Thoracic aorta (tissue), 2 donors: ENCODE data around the gene GPHN. TPM values are rescaled to one million over a fixed set of nuclear protein-coding genes. Genes with fewer than 3 reads are reported as not detected.

Experiments used
- ATAC-seq: fragments of 150-250 bp; one replicate; pipeline ENCODE4 v1.8.0; 2017; ENCODE audit warnings: low read depth; ENCODE audit not compliant: insufficient number of reproducible peaks, low FRiP score
- DNase-seq: peaks from one replicate; pipeline ENCODE4 v3.0.0-alpha.2; 2020; ENCODE audit warnings: low spot score
- H3K27ac ChIP-seq, 2 donors: fragments of 200-600 bp; sonication (generic); 1 replicate in 1 of 2; 2 replicates in 1 of 2; pipeline ENCODE4 v1.5.1; 2016; ENCODE audit warnings: mild to moderate bottlenecking in 2 of 2, moderate library complexity in 2 of 2
- H3K27me3 ChIP-seq: fragments of 200-600 bp; sonication (generic); replicated peaks from 2 replicates; pipeline ENCODE4 v1.6.0; 2016; ENCODE audit warnings: mild to moderate bottlenecking; ENCODE audit not compliant: insufficient read depth
- H3K36me3 ChIP-seq: fragments of 200-600 bp; sonication (generic); one replicate; pipeline ENCODE4 v1.5.1; 2016
- H3K4me1 ChIP-seq, 2 donors: fragments of 200-600 bp; sonication (generic); 1 replicate in 1 of 2; 2 replicates in 1 of 2; pipeline versions ENCODE4 v1.5.1 to v1.6.0; 2016; ENCODE audit warnings: low read depth in 2 of 2, mild to moderate bottlenecking in 1 of 2; ENCODE audit not compliant: control insufficient read depth in 1 of 2
- H3K4me3 ChIP-seq: fragments of 200-600 bp; sonication (generic); 2 replicates; pipeline ENCODE4 v1.5.1; 2016; ENCODE audit warnings: mild to moderate bottlenecking
- H3K9me3 ChIP-seq: fragments of 200-600 bp; sonication (generic); 2 replicates; pipeline ENCODE4 v1.5.1; 2016
- CTCF ChIP-seq: fragments of 200-600 bp; sonication (generic); IDR thresholded peaks from one replicate; pipeline ENCODE4 v1.5.1; 2019; ENCODE audit warnings: antibody characterized with exemption
- total RNA-seq, 2 donors: library from RNA; depleted of rRNA; stranded (reverse); fragments of >200 nt; gene quantifications; one replicate each; pipeline versions ENCODE4 v1.1.0 to v1.2.3, GENCODE V29; 2016

The GPHN gene
- total RNA-seq, 2 donors from 2014 or later = 14.0 to 14.2 TPM

GRCh38 chr14:67077921-67078320 is 570.0 kb downstream of the GPHN start:
- no peak for ATAC-seq
- Histone ChIP-seq H3K9me3 (no peaks in the 10 kb centered on the region), H3K4me3 (no peak overlapping the region)

GRCh38 chr14:67079846-67080245 is 571.9 kb downstream of the GPHN start:
- Histone ChIP-seq H3K27me3 (no peaks in the 10 kb centered on the region), H3K9me3 (no peaks in the 10 kb centered on the region), H3K4me1 (no peaks in the 10 kb centered on the region), H3K27ac (no peak overlapping the region), H3K4me3 (no peak overlapping the region), H3K36me3 (no peaks in the 10 kb centered on the region)
- no peak for TF ChIP-seq CTCF
- DNase-seq = no peak
- no peak for ATAC-seq

More at GRCh38 chr14:67077921-67078320, 570.0 kb downstream of the GPHN start:
- no peak for DNase-seq
- Histone ChIP-seq H3K27me3 (no peaks in the 10 kb centered on the region), H3K4me1 (no peaks in the 10 kb centered on the region), H3K27ac (no peak overlapping the region), H3K36me3 (no peaks in the 10 kb centered on the region)
- no peak for TF ChIP-seq CTCF

- no peak overlapping the region for H3K4me3 ChIP-seq
- peaks cover 15% of the 10 kb centered on the region for H3K9me3 ChIP-seq
- H3K4me1 ChIP-seq = no peaks in the 10 kb centered on the region
- no peak for TF ChIP-seq CTCF
- ATAC-seq (no peak), DNase-seq (no peak)
- no peak overlapping the region for H3K27ac ChIP-seq
- no peaks in the 10 kb centered on the region for H3K27me3 ChIP-seq
- peaks cover 8% of the 10 kb centered on the region for H3K36me3 ChIP-seq
Observed at GRCh38 chr14:67108230-67108629, 600.3 kb downstream of the GPHN start.

GRCh38 chr14:67111022-67111421 is 603.1 kb downstream of the GPHN start:
- Histone ChIP-seq H3K4me1 (no peaks in the 10 kb centered on the region), H3K27ac (no peak overlapping the region), H3K27me3 (no peaks in the 10 kb centered on the region), H3K36me3 (peaks cover 5% of the 10 kb centered on the region), H3K4me3 (no peak overlapping the region), H3K9me3 (peaks cover 6% of the 10 kb centered on the region)
- TF ChIP-seq CTCF = no peak
- ATAC-seq (no peak), DNase-seq (no peak)

GRCh38 chr14:67112344-67112743 is 604.4 kb downstream of the GPHN start:
- Histone ChIP-seq H3K27me3 (no peaks in the 10 kb centered on the region), H3K36me3 (peaks cover 5% of the 10 kb centered on the region), H3K27ac (no peak overlapping the region), H3K4me3 (no peak overlapping the region), H3K9me3 (no peaks in the 10 kb centered on the region), H3K4me1 (no peaks in the 10 kb centered on the region)
- no peak for DNase-seq
- no peak for TF ChIP-seq CTCF
- no peak for ATAC-seq
